ENCODE data around the gene ZNHIT3. TPM values are rescaled to one million over a fixed set of nuclear protein-coding genes. Genes with fewer than 3 reads are reported as not detected.
A peak's percentile ranks its signal among the peaks of the same experiment; 100 is the strongest.

Gene ZNHIT3
- total RNA-seq, 1 experiment from 2014 or later = 33.9 TPM

DNA sequence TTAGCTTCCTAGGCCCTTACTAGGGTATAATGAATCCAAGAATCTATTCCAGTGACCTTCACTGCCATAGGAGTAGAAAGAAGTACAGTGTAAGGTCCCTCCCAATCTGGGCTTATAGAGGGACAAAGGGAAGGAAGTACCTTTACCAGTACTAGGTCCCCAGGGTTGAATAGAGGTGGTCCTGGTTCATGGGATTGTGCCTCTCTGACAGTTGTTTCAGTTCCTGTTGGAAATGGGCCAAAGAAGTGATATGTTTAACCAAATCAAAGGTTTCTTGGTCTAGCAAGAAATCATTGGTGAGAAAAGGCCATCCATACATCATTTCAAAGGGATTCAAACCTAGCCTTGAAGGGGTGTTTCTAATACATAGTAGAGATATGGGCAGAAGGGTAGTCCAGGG is 16.0 kb upstream of the ZNHIT3 start:
- Mint-ChIP-seq H3K9me3 (ENCODE audit: unreplicated experiment) (no peaks in the 10 kb centered on the region), H3K36me3 (ENCODE audit: insufficient read depth, unreplicated experiment) (no peaks in the 10 kb centered on the region), H3K27ac (ENCODE audit: low read depth, unreplicated experiment) (no peak overlapping the region), H3K27me3 (ENCODE audit: insufficient read depth, unreplicated experiment) (peaks cover 83% of the 10 kb centered on the region), H3K4me3 (ENCODE audit: unreplicated experiment) (no peak overlapping the region), H3K4me1 (ENCODE audit: insufficient read depth, unreplicated experiment) (no peaks in the 10 kb centered on the region)
- ChIA-PET POLR2A (no interaction called here), CTCF (no interaction called here)
- no peak for TF ChIP-seq CTCF (IDR thresholded peaks at IDR 0.05; ENCODE audit: unreplicated experiment)
- DNase-seq (ENCODE audit: unreplicated experiment) = no peak
- BruUV-seq (replicated peaks) = no TSS peak
- intact Hi-C loops (cut with micrococcal nuclease) = no loop called here

DNA sequence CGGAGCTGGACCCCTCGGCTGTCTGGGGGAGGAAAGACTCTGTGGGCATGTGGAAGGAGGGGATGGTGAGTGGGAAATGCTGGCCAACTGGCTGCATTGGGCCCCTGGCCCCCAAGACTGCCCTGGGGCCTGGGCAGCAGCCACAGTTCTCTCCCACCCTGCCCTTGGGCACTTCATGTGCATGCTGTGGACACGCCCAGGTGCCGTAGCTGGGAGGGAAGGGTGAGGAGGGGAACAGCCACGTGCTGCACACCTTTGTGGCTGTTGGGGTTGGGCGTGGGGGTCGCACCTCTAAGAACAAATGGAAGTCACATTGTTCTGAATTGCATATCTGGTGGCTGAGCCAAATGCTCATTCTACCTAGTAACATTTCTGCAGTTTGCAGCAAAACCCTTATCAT is 11.9 kb upstream of the ZNHIT3 start:
- BruUV-seq (replicated peaks) = no TSS peak
- Mint-ChIP-seq H3K27me3 (ENCODE audit: insufficient read depth, unreplicated experiment) (peaks cover 88% of the 10 kb centered on the region), H3K27ac (ENCODE audit: low read depth, unreplicated experiment) (no peak overlapping the region), H3K9me3 (ENCODE audit: unreplicated experiment) (no peaks in the 10 kb centered on the region), H3K36me3 (ENCODE audit: insufficient read depth, unreplicated experiment) (no peaks in the 10 kb centered on the region), H3K4me1 (ENCODE audit: insufficient read depth, unreplicated experiment) (no peaks in the 10 kb centered on the region), H3K4me3 (ENCODE audit: unreplicated experiment) (no peak overlapping the region)
- DNase-seq (ENCODE audit: unreplicated experiment) = no peak
- intact Hi-C loops (cut with micrococcal nuclease) = no loop called here
- CTCF ChIA-PET = interaction anchor here (1.5 kb wide), 1 partner anchor 9 kb away, joined by 5 read pairs; no protein-coding TSS in a partner anchor
- TF ChIP-seq CTCF (IDR thresholded peaks at IDR 0.05; ENCODE audit: unreplicated experiment) = no peak
- POLR2A ChIA-PET = no interaction called here

- ChIA-PET POLR2A (interaction anchor here (1.6 kb wide), 1 partner anchor 11 kb away, joined by 4 read pairs; the partner anchor contains the start of gene ZNHIT3), CTCF (interaction anchor here (0.6 to 1.2 kb wide), 4 partner anchors 9 to 504 kb away, joined by 3 to 6 read pairs (median 4); no protein-coding TSS in a partner anchor)
- no peak overlapping the region for H3K27ac Mint-ChIP-seq (ENCODE audit: low read depth, unreplicated experiment)
- no TSS peak for BruUV-seq (replicated peaks)
- intact Hi-C loops (cut with micrococcal nuclease) = no loop called here
- no peaks in the 10 kb centered on the region for H3K36me3 Mint-ChIP-seq (ENCODE audit: insufficient read depth, unreplicated experiment)
- H3K9me3 Mint-ChIP-seq (ENCODE audit: unreplicated experiment) = no peaks in the 10 kb centered on the region
- TF ChIP-seq CTCF (IDR thresholded peaks at IDR 0.05; ENCODE audit: unreplicated experiment) = no peak
- H3K27me3 Mint-ChIP-seq (ENCODE audit: insufficient read depth, unreplicated experiment) = peaks cover 88% of the 10 kb centered on the region
- no peaks in the 10 kb centered on the region for H3K4me1 Mint-ChIP-seq (ENCODE audit: insufficient read depth, unreplicated experiment)
- no peak overlapping the region for H3K4me3 Mint-ChIP-seq (ENCODE audit: unreplicated experiment)
- peak; percentile 5 for DNase-seq (ENCODE audit: unreplicated experiment)
Observed at GRCh38 chr17:36475346-36475970, 11.0 kb upstream of the ZNHIT3 start.

DNA sequence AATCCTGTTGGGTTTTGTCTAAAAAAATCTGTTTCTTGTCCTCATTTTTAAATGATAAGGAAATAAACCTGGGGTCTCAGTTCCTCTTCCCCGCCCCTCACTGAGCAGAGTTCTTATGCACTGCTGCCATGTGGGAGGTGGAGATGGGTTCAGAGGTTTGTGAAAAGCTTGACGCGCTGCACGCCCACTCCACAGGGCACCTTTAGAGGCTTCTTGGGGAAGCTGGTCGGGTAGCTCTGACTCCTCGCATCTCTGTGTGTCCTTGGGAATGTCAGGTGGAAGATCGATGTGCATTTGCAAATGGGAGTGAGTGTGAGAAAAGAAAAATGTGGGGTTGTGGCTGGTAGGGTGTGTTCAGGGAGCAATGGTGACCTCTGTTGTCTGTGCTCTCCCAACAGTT is 4.7 kb upstream of the ZNHIT3 start:
- TF ChIP-seq CTCF (IDR thresholded peaks at IDR 0.05; ENCODE audit: unreplicated experiment) = no peak
- ChIA-PET POLR2A (no interaction called here), CTCF (interaction anchor here (0.7 to 2.4 kb wide), 3 partner anchors 24 to 333 kb away, joined by 3 to 15 read pairs (median 3); no protein-coding TSS in a partner anchor)
- Mint-ChIP-seq H3K4me3 (ENCODE audit: unreplicated experiment) (no peak overlapping the region), H3K9me3 (ENCODE audit: unreplicated experiment) (no peaks in the 10 kb centered on the region), H3K27ac (ENCODE audit: low read depth, unreplicated experiment) (no peak overlapping the region), H3K27me3 (ENCODE audit: insufficient read depth, unreplicated experiment) (peaks cover 56% of the 10 kb centered on the region), H3K4me1 (ENCODE audit: insufficient read depth, unreplicated experiment) (no peaks in the 10 kb centered on the region), H3K36me3 (ENCODE audit: insufficient read depth, unreplicated experiment) (no peaks in the 10 kb centered on the region)
- BruUV-seq (replicated peaks) = no TSS peak
- intact Hi-C loops (cut with micrococcal nuclease) = no loop called here
- DNase-seq (ENCODE audit: unreplicated experiment) = no peak
